Cerebellar cortex (tissue), 1 donor: ENCODE data around the gene PPEF1.

ENCODE experiments used
- DNase-seq: peaks from one replicate; pipeline ENCODE4 v3.0.0-alpha.2; 2015; ENCODE audit warnings: low spot score

Gene PPEF1, protein sequence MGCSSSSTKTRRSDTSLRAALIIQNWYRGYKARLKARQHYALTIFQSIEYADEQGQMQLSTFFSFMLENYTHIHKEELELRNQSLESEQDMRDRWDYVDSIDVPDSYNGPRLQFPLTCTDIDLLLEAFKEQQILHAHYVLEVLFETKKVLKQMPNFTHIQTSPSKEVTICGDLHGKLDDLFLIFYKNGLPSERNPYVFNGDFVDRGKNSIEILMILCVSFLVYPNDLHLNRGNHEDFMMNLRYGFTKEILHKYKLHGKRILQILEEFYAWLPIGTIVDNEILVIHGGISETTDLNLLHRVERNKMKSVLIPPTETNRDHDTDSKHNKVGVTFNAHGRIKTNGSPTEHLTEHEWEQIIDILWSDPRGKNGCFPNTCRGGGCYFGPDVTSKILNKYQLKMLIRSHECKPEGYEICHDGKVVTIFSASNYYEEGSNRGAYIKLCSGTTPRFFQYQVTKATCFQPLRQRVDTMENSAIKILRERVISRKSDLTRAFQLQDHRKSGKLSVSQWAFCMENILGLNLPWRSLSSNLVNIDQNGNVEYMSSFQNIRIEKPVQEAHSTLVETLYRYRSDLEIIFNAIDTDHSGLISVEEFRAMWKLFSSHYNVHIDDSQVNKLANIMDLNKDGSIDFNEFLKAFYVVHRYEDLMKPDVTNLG

DNA sequence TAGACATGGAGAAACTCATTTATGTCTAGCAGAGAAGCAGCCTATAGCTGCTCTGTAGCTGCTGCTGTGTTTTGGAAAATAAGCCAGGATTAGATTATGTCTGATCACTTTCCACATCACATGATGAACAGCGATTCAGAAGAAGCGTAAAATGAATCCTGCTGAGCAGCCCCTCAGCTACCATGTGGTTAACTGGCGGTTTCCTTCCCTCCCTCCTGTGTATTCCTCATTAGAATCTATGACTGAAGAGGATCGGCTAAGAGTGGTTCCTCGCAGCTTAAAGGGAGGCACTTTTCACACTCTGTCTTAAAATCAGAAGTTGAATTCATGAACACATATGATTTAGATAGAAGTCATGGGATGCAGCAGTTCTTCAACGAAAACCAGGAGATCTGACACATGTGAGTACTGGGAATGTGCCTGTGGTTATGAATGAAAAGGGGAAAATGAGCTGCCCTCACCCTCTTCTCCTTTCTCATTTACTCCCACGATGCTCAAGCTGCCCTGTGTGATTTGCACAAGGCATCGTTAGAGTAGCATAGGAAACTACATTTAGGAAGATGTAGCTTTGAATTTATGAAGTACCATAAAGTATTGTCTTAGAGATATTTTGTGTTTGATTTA lies at the start of gene PPEF1:
PPEF1 (plus strand) TSS at position 220 of the 624 bp plus-strand sequence; CDS start at position 356, 136 bp downstream.
- no peak for DNase-seq

DNA sequence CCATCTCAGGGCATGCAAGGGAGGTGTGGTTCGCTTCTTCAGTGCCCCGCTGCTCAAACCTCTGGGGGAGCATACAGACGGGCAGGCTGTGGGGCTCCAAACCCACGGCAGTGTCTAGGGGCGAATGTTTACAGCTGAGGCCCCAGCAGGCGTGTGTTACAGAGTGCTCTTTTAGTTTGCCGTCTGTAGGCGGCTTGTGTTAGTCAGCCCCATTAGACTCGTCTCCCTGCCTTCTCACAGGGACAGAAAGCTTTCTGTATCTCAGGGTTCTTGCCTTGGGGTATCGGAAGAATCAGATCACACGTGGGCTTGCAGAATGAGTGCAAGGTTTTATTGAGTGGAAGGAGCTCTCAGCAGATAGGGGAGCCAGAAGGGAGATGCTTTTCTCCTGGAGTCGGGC lies 46.2 kb upstream of the PPEF1 start:
- DNase-seq, result no peak

DNA sequence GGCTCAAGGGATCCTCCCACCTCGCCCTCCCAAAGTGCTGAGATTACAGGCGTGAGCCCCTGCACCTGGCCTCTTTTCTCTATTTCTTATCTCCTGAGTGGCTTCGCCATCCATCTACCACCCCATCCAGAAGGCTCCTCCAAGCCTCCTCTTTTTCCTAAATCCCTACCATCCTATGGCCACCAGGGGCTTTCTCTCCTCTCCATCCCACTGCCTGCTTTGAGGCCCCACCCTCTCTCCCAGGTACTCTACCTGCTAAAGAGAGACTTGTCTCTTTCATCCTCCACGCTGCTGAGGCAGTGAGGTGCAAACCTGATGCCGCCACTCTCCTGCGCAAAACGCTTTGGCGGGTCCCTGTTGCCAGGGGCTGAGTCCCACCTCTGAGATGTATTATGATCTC lies 42.5 kb upstream of the PPEF1 start:
- DNase-seq, result no peak

DNA sequence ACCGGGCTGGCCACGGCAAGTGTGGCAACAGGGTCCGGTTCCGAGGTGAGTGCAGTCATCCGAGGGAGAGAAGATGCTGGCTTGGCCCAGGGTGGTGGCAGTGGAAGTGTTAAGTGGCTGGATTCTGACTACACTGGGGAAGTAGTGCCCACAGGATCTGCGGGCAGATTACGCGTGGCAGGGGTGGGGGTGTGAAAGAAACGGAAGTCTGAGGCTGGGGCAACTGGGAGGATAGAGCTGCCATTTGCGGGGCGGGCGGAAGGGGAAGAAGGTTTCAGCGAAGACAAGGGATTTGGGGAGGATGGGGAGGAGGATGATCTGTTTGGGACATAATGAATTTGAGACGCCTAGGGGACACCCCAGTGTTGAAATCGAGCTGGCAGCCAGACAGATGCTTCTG lies 40.8 kb upstream of the PPEF1 start:
- no peak for DNase-seq

DNA sequence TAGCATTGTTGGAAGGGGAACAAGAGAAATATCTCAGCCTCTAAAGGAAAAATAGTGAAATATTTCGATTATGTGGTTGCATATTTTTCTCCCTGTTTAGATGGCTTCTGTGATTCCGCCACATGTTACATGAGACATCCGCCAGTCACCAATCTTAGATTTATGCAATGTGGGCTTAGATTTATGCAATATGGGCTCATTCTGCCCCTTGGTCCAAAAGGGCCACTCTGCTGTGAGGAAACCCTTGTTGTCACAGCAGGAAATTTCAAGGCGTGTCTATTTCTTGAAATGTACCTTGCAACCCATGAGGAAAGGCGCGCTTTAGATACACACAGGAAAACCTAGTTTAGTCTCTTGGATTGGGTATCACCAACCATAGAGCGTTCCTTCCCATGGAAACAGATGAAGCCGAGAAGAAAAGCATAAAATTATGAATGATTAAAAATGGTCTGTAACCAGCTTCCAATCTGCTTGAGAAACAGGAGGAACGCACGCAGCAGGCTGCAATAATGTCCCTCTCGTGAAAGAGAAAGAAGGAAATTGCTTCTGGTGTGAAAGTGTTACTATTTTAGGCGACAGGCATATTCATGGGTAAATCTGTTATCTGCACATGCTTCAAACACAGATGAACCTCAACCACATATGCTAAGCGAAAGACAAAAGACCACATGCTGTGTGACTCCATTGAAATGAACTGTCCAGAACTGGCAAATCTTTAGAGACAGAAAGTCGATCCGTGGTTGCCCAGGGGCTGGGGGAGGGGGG lies 39.2 kb upstream of the PPEF1 start:
- peak; percentile 1 for DNase-seq

DNA sequence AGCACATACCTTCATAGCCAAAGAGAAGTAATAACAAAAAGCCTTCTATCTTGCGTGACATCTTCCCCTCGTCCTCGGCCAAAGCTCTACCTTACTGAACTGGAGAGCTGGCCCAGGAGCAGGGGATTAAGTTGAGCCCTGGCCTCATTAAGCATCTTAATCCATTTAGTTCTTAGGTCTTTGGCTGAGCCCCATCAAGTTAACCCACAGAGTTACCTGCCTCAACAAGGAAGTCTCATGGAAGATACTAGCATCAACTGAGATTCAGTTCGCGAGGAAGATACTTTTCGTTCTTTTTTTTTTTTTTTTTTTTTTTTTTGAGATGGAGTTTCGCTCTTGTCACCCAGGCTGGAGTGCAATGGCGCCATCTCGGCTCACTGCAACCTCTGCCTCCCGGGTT lies 35.4 kb upstream of the PPEF1 start, which contains the start of gene RS1:
RS1 (minus strand) TSS at position 101 of the 400 bp plus-strand sequence; CDS start at position 61, 40 bp downstream.
- DNase-seq, result no peak

DNA sequence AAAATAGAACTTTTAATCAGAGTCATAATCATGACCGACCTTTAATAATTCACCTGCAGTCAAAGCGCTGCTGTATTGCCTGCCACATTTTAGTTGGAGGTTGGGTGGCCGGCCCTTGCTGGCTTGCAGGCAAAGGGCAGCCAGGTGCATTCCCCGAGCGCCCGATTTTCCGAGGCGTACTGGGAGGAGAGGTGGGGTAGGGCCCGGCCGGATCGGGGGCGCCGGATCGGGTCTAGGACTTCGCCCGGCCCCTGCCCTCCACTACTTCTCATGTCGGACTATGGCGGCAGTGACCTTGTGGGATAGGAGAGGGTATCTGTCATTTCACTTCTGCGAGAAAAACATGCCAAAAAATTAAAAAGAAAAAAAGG lies 33.0 kb upstream of the PPEF1 start:
- DNase-seq, result no peak

DNA sequence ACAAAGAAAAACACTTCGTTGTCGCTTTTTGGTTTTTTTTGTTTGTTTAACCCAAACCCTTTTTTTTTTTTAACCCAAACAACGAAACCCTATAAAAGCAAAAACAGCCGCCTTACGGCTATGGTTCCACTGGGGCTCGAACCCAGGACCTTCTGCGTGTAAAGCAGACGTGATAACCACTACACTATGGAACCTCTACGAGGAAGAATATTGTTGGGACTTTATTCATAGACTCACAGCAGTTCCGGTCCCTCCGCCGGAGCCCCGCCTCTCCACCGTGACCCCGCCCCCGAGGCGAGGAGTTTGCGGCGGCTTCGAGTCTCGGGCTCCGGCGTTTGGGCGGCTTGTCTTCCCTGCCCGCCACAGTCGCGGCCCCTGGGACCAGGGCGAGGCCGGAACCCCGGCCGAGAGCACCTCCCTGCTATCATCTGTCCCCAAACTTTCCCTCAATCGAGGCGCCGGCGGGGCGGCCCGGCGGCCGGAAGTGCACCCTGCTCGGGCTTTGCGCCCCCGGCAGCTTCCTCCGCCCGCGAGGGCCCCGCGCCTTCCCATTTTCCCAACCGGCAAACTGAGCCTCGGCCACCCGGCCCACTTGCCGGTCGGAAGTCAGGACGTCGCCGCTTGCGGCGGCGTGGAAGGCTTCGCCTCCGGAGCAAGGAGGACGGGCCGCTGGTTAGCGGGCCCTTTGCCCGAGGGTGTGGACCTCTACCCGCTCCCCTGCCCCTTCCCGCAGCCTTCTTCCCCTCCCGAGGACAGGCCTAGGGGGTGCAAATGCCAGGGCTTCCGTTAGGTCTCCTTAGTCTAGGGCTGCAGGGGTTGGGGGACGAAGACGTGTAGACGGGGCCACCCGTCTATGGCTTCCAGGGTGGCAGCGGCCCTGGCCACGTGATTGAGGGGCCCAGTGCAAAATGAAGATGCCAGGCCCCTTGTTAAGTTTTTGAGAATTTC lies 32.4 kb upstream of the PPEF1 start:
- DNase-seq, result peak; percentile 86

DNA sequence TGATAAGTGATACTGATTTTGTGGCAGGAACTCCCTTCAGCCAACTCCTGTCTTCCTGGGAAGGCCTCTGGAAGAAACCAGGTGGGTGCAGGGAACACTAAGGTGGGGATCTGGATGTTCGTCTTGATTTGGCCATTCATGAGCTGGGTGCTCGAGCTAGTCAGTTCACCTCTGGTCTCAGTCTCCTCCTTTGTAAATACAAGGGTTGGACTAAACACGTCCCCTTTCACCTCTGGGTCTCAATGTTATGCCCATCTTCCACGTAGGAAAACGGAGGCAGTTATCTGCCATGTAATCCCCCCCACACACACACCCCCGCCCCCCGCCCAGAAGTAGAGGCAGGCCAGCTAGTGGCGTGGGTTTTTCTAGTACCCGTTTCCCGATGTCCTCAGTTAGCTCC lies 31.4 kb upstream of the PPEF1 start:
- peak; percentile 7 for DNase-seq

DNA sequence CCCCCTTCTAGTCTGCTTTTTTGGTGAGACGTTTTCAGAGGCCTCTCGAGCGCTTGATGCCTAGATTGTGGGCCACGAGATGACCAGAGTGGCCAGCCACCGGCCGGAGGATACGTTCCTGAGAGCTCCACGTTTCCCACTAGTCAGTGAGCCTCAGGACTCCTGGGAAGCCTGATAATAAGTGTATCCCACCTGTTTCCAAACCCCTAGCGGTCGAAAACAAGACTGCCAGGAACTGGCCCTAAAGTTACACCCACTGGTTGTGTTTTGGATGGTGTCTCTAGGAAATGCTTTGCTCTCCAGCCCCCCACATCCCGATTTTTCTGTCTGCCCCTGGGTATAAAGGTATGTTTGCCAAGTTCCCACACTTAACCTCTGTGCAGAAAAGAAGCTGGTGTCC lies 31.0 kb upstream of the PPEF1 start:
- DNase-seq, result peak; percentile 30

DNA sequence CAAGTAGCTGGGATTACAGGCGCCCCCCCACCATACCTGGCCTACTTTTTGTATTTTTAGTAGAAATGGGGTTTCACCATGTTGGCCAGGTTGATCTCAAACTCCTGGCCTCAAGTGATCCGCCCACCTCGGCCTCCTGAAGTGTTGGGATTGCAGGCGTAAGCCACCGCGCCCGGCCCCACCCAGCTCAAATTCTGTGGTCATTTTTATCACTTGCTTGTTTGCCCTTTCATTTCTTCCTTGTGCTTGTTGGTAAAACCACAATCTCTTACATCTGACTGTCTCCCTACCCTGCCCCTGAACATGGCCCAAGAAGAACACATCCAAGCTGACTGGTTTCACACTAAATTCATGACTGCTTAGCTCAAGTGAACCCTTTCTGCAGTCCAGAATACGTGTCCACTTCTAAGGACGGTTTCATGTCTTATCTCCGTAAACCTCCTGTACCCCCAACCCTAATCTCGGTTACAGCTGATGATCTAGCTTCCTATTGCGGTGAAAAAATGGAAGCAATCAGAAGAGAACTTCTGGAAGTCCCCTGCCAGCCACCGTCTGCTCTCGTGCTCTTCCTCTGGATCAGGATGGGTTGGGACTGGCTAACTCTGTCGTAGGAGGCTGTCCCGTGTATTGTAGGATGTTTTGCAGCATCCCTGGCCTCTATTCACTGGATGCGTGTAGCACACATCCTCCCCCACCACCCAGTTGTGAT lies 30.1 kb upstream of the PPEF1 start:
- DNase-seq, result no peak

DNA sequence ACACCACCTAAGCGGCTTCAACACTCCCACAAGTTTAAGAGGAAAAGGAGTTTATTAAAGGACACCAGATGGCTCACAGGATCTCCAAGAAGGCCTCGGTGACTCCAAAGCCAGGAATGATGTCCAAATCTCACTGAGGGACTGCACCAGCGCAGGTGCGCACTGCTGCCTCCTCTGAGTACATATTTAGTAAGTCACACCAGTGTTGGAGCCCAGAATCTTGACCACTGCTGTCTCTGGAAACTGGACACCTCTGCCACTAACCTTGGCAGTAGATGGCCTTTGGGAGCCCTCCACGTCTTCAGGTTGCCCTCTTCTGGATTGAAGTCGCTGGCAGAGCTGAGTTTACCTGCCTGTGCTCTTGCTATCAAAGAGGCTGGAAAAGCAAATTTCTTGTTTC lies 25.4 kb upstream of the PPEF1 start:
- peak; percentile 23 for DNase-seq

DNA sequence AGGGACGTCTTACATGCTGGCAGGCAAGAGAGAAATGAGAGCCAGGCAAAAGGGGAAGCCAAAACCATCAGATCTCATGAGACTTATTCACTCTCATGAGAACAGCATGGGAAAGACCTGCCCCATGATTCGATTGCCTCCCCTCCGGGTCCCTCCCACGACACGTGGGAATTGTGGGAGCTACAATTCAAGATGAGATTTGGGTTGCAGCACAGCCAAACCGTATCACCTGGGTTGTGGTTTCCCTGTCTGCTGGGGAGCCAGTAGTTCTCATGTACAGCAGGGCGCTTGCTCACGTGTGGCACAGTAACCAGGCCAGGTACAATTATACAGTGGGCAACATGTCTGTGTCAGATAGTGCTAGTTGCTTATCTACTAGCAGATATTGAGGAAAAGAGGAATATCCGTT lies 24.5 kb upstream of the PPEF1 start:
- no peak for DNase-seq

DNA sequence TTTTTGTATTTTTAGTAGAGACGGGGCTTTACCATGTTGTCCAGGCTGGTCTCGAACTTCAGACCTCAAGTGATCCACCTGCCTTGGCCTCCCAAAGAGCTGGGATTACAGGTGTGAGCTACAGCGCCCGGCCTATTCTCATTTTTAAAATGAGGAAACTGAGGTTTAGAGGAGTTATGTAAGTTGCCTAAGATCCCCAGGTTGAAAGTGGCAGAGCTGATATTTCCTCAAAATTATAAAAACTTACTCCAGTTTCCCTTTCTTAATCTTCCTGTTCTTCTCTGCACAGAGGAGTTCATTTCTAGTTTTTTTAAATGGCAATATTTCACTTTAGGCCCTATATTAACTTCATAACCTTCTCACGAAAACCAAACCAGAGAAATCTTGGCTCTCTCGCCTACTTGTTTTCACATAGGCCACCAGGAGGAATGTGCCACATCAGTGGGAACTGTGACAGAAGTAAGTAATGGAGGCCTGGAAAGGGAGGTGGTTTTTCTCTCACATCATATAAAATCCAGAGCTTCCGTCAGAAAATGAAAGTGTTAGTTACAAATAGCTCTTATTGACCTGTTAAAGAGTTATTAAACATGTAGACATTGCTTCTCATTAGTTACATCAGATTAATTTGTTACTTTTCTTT lies 19.5 kb upstream of the PPEF1 start:
- DNase-seq, result no peak

DNA sequence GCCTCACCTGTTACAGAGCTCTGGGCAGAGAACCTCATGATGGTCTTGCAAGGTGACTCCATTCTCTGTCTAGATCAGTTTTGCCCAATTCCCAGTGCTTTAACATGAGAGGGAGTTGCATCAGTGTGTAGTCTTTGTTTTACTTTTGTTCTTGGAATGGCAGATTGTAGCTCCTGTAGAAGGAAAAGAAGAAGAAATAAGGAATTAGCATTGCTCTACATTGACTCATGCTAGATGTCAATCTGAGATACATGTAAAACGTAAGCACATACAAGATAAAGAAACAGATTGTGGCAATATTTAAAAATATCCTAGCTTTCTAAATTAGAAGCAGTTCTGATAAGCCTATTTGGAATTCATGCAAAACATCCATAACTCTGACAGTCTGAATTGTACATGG lies 16.0 kb upstream of the PPEF1 start:
- no peak for DNase-seq

DNA sequence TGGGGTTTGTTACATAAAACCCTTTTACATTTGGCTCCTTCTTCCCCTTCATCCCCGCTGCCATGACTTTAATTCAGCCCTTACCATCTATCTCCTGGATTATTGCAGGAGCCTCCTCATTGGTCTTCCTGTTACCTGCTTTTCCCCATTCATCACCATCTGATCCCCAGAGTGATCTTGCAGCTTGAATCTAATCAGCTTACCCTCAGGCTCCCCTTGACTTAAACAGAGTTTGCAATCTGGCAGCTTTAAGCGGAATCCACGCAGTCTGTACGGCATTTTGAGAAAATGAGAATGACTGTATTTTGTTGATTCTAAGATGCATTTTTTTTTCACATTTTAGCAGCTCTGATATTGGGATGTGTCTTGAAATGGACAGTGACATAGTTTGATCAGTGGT lies 14.9 kb upstream of the PPEF1 start:
- DNase-seq, result no peak

DNA sequence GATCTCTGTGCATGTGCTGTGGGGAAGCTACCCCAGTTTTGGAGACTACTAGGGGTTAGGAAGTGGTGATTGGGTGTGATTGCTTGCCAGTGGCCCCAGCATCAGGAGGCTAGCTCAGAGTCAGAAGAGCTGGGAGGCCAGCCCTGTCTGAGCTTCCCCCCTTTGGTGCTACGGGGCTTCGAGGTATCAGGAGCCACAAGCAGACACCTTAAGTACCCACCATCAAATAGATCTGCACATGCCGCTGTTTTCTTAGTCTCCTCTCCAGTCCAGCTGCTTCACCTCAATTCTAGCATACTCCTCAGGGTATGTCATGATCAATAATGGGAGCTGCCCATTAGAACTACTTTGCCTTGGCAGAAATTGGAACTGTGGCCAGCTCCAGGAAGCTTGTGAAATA lies 10.8 kb upstream of the PPEF1 start:
- no peak for DNase-seq

DNA sequence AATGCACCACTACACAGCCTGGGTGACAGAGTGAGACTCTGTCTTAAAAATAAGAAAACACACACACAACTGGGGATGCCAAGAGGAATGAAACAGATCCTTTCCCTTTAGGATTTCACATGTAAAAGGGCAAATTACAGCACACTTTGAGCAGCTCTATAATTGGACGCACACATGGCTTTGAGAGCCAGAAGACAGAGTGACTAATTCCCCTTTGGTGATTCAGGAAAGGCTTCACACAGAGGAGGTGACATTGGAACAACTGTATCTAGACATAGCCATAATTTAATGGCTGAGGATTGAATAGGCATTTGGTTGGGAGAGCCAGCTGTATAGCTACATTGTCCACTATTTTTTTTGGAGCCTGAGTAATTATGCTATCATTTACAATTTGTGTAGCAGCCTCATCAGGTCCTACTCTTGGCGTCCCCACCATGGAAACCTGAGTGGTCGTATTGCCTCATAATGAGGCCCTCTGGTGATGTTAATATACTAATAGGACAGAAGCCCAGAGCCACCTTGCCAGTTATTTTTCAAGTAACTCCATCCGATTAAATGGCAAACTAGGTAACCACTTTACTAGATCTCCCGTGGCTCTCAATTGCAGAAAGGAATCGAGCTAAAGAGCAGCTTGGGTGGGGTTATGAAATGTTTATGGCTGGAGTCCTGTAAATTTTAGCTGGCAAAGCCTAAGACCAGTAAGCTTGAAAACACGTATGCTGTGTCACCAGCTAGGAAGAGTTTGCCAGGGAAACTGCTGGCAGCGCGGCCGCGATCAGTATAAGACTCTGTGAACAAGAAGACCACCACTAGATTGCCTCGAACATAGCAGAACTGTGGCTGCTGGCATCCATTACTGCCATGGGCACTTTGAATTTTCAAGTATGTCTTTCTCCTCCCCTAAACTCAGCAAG lies 8.5 kb upstream of the PPEF1 start:
- DNase-seq, result no peak
